Measurements from ENCODE around the gene FBXL7.

The FBXL7 gene

GRCh38 chr5:15585128-15585527 is 85.1 kb downstream of the FBXL7 start:
- Histone ChIP-seq H3K4me3 (ENCODE audit: low read length) (no peak overlapping the region), H3K27me3 (ENCODE audit: control insufficient read depth, insufficient read depth, low read length) (no peaks in the 10 kb centered on the region), H3K9ac (ENCODE audit: low read length) (no peak overlapping the region), H3K36me3 (ENCODE audit: control insufficient read depth, low read depth, low read length) (no peaks in the 10 kb centered on the region), H3K27ac (ENCODE audit: low read length) (no peak overlapping the region), H3K9me3 (ENCODE audit: control insufficient read depth, low read depth, low read length) (peaks cover 14% of the 10 kb centered on the region), H3K4me1 (ENCODE audit: control insufficient read depth, low read depth, low read length) (no peaks in the 10 kb centered on the region)

- H3K9me3 ChIP-seq (ENCODE audit: control insufficient read depth, low read depth, low read length) = peaks cover 14% of the 10 kb centered on the region
- no peaks in the 10 kb centered on the region for H3K27me3 ChIP-seq (ENCODE audit: control insufficient read depth, insufficient read depth, low read length)
- no peak overlapping the region for H3K4me3 ChIP-seq (ENCODE audit: low read length)
- H3K9ac ChIP-seq (ENCODE audit: low read length) = no peak overlapping the region
- no peak overlapping the region for H3K27ac ChIP-seq (ENCODE audit: low read length)
- H3K36me3 ChIP-seq (ENCODE audit: control insufficient read depth, low read depth, low read length) = no peaks in the 10 kb centered on the region
- no peaks in the 10 kb centered on the region for H3K4me1 ChIP-seq (ENCODE audit: control insufficient read depth, low read depth, low read length)
These were observed 86.0 kb downstream of the FBXL7 start for GRCh38 chr5:15585841-15586591.

GRCh38 chr5:15587916-15588315 is 87.9 kb downstream of the FBXL7 start:
- H3K4me1 ChIP-seq (ENCODE audit: control insufficient read depth, low read depth, low read length) = no peaks in the 10 kb centered on the region
- H3K9ac ChIP-seq (ENCODE audit: low read length) = no peak overlapping the region
- H3K27me3 ChIP-seq (ENCODE audit: control insufficient read depth, insufficient read depth, low read length) = no peaks in the 10 kb centered on the region
- no peaks in the 10 kb centered on the region for H3K36me3 ChIP-seq (ENCODE audit: control insufficient read depth, low read depth, low read length)
- no peak overlapping the region for H3K27ac ChIP-seq (ENCODE audit: low read length)
- H3K9me3 ChIP-seq (ENCODE audit: control insufficient read depth, low read depth, low read length) = peaks cover 14% of the 10 kb centered on the region
- H3K4me3 ChIP-seq (ENCODE audit: low read length) = no peak overlapping the region

- no peak overlapping the region for H3K9ac ChIP-seq (ENCODE audit: low read length)
- H3K27ac ChIP-seq (ENCODE audit: low read length) = no peak overlapping the region
- peaks cover 4% of the 10 kb centered on the region for H3K4me1 ChIP-seq (ENCODE audit: control insufficient read depth, low read depth, low read length)
- no peak overlapping the region for H3K4me3 ChIP-seq (ENCODE audit: low read length)
- H3K36me3 ChIP-seq (ENCODE audit: control insufficient read depth, low read depth, low read length) = no peaks in the 10 kb centered on the region
- no peaks in the 10 kb centered on the region for H3K9me3 ChIP-seq (ENCODE audit: control insufficient read depth, low read depth, low read length)
- H3K27me3 ChIP-seq (ENCODE audit: control insufficient read depth, insufficient read depth, low read length) = no peaks in the 10 kb centered on the region
These were observed 92.7 kb downstream of the FBXL7 start for GRCh38 chr5:15592728-15593127.

GRCh38 chr5:15594977-15595568 is 95.1 kb downstream of the FBXL7 start:
- Histone ChIP-seq H3K4me3 (ENCODE audit: low read length) (no peak overlapping the region), H3K27ac (ENCODE audit: low read length) (no peak overlapping the region), H3K27me3 (ENCODE audit: control insufficient read depth, insufficient read depth, low read length) (no peaks in the 10 kb centered on the region), H3K4me1 (ENCODE audit: control insufficient read depth, low read depth, low read length) (peaks cover 4% of the 10 kb centered on the region), H3K36me3 (ENCODE audit: control insufficient read depth, low read depth, low read length) (no peaks in the 10 kb centered on the region), H3K9ac (ENCODE audit: low read length) (no peak overlapping the region), H3K9me3 (ENCODE audit: control insufficient read depth, low read depth, low read length) (no peaks in the 10 kb centered on the region)

GRCh38 chr5:15595929-15596328 is 95.9 kb downstream of the FBXL7 start:
- Histone ChIP-seq H3K4me1 (ENCODE audit: control insufficient read depth, low read depth, low read length) (peaks cover 8% of the 10 kb centered on the region), H3K36me3 (ENCODE audit: control insufficient read depth, low read depth, low read length) (no peaks in the 10 kb centered on the region)

GRCh38 chr5:15596936-15597335 is 97.0 kb downstream of the FBXL7 start:
- no peaks in the 10 kb centered on the region for H3K27me3 ChIP-seq (ENCODE audit: control insufficient read depth, insufficient read depth, low read length)
- H3K4me1 ChIP-seq (ENCODE audit: control insufficient read depth, low read depth, low read length) = peaks cover 11% of the 10 kb centered on the region
- no peaks in the 10 kb centered on the region for H3K9me3 ChIP-seq (ENCODE audit: control insufficient read depth, low read depth, low read length)
- no peak overlapping the region for H3K9ac ChIP-seq (ENCODE audit: low read length)
- no peak overlapping the region for H3K4me3 ChIP-seq (ENCODE audit: low read length)
- H3K27ac ChIP-seq (ENCODE audit: low read length) = no peak overlapping the region
- no peaks in the 10 kb centered on the region for H3K36me3 ChIP-seq (ENCODE audit: control insufficient read depth, low read depth, low read length)

More at GRCh38 chr5:15595929-15596328, 95.9 kb downstream of the FBXL7 start:
- Histone ChIP-seq H3K4me3 (ENCODE audit: low read length) (no peak overlapping the region), H3K9me3 (ENCODE audit: control insufficient read depth, low read depth, low read length) (no peaks in the 10 kb centered on the region), H3K27me3 (ENCODE audit: control insufficient read depth, insufficient read depth, low read length) (no peaks in the 10 kb centered on the region), H3K9ac (ENCODE audit: low read length) (no peak overlapping the region), H3K27ac (ENCODE audit: low read length) (no peak overlapping the region)

GRCh38 chr5:15597804-15598203 is 97.8 kb downstream of the FBXL7 start:
- Histone ChIP-seq H3K9me3 (ENCODE audit: control insufficient read depth, low read depth, low read length) (no peaks in the 10 kb centered on the region), H3K36me3 (ENCODE audit: control insufficient read depth, low read depth, low read length) (no peaks in the 10 kb centered on the region), H3K27ac (ENCODE audit: low read length) (no peak overlapping the region), H3K4me1 (ENCODE audit: control insufficient read depth, low read depth, low read length) (peaks cover 11% of the 10 kb centered on the region), H3K27me3 (ENCODE audit: control insufficient read depth, insufficient read depth, low read length) (no peaks in the 10 kb centered on the region), H3K4me3 (ENCODE audit: low read length) (no peak overlapping the region), H3K9ac (ENCODE audit: low read length) (no peak overlapping the region)

GRCh38 chr5:15598294-15598902 is 98.4 kb downstream of the FBXL7 start:
- Histone ChIP-seq H3K9ac (ENCODE audit: low read length) (no peak overlapping the region), H3K4me1 (ENCODE audit: control insufficient read depth, low read depth, low read length) (peaks cover 11% of the 10 kb centered on the region), H3K4me3 (ENCODE audit: low read length) (no peak overlapping the region), H3K36me3 (ENCODE audit: control insufficient read depth, low read depth, low read length) (no peaks in the 10 kb centered on the region), H3K9me3 (ENCODE audit: control insufficient read depth, low read depth, low read length) (no peaks in the 10 kb centered on the region), H3K27ac (ENCODE audit: low read length) (no peak overlapping the region), H3K27me3 (ENCODE audit: control insufficient read depth, insufficient read depth, low read length) (no peaks in the 10 kb centered on the region)

GRCh38 chr5:15600035-15600434 is 100.1 kb downstream of the FBXL7 start:
- no peak overlapping the region for H3K27ac ChIP-seq (ENCODE audit: low read length)
- H3K27me3 ChIP-seq (ENCODE audit: control insufficient read depth, insufficient read depth, low read length) = no peaks in the 10 kb centered on the region

GRCh38 chr5:15601274-15601673 is 101.3 kb downstream of the FBXL7 start:
- no peak overlapping the region for H3K27ac ChIP-seq (ENCODE audit: low read length)
- H3K9me3 ChIP-seq (ENCODE audit: control insufficient read depth, low read depth, low read length) = no peaks in the 10 kb centered on the region
- H3K27me3 ChIP-seq (ENCODE audit: control insufficient read depth, insufficient read depth, low read length) = no peaks in the 10 kb centered on the region
- no peak overlapping the region for H3K9ac ChIP-seq (ENCODE audit: low read length)
- H3K4me3 ChIP-seq (ENCODE audit: low read length) = no peak overlapping the region
- peaks cover 7% of the 10 kb centered on the region for H3K4me1 ChIP-seq (ENCODE audit: control insufficient read depth, low read depth, low read length)
- H3K36me3 ChIP-seq (ENCODE audit: control insufficient read depth, low read depth, low read length) = no peaks in the 10 kb centered on the region

More at GRCh38 chr5:15600035-15600434, 100.1 kb downstream of the FBXL7 start:
- no peak overlapping the region for H3K4me3 ChIP-seq (ENCODE audit: low read length)
- H3K36me3 ChIP-seq (ENCODE audit: control insufficient read depth, low read depth, low read length) = no peaks in the 10 kb centered on the region
- no peaks in the 10 kb centered on the region for H3K9me3 ChIP-seq (ENCODE audit: control insufficient read depth, low read depth, low read length)
- H3K9ac ChIP-seq (ENCODE audit: low read length) = no peak overlapping the region
- H3K4me1 ChIP-seq (ENCODE audit: control insufficient read depth, low read depth, low read length) = peaks cover 8% of the 10 kb centered on the region

Data from iPS-18a (cell line).